Gastrocnemius medialis (tissue), 4 donors: Measurements from ENCODE around the gene KCNT1. TPM values are rescaled to one million over a fixed set of nuclear protein-coding genes. Genes with fewer than 3 reads are reported as not detected.

Experiments
- ATAC-seq, 2 donors: fragments of 150-250 bp; one replicate each; pipeline ENCODE4 v1.9.1; 2016
- DNase-seq, 2 donors: peaks; one replicate each; pipeline ENCODE4 v3.0.0-alpha.2; 2019
- H3K27ac ChIP-seq, 4 donors: fragments of 200-600 bp; sonication (generic); 1 replicate in 1 of 4; 2 replicates in 3 of 4; pipeline ENCODE4 v1.5.1; 2016 to 2018; ENCODE audit warnings: mild to moderate bottlenecking in 2 of 4, moderate library complexity in 1 of 4
- H3K27me3 ChIP-seq, 3 donors: fragments of 200-600 bp; sonication (generic) in 2 of 3; 1 replicate in 1 of 3; 2 replicates in 2 of 3; pipeline versions ENCODE4 v1.5.1 to v1.6.0; 2016 to 2019; ENCODE audit warnings: mild to moderate bottlenecking in 1 of 3, moderate library complexity in 1 of 3
- H3K36me3 ChIP-seq, 2 donors: fragments of 200-600 bp; sonication (generic) in 1 of 2; one replicate each; pipeline ENCODE4 v1.5.1; 2017 to 2018
- H3K4me1 ChIP-seq, 2 donors: fragments of 200-600 bp; sonication (generic) in 1 of 2; one replicate each; pipeline ENCODE4 v1.5.1; 2016 to 2017; ENCODE audit warnings: mild to moderate bottlenecking in 2 of 2
- H3K4me3 ChIP-seq, 4 donors: fragments of 200-600 bp; sonication (generic) in 3 of 4; 1 replicate in 1 of 4; 2 replicates in 3 of 4; pipeline ENCODE4 v1.5.1; 2016 to 2019; ENCODE audit warnings: mild to moderate bottlenecking in 2 of 4
- H3K9me3 ChIP-seq, 3 donors: fragments of 200-600 bp; sonication (generic) in 2 of 3; 1 replicate in 1 of 3; 2 replicates in 2 of 3; pipeline ENCODE4 v1.5.1; 2016 to 2019
- CTCF ChIP-seq, 5 experiments: fragments of 450-650 bp in 3 of 5; fragments of 200-600 bp in 2 of 5; sonication (generic) in 2 of 5; IDR thresholded peaks in 4 of 5; conservative IDR thresholded peaks in 1 of 5; 1 replicate in 4 of 5; 2 replicates in 1 of 5; pipeline ENCODE4 v1.5.1; 2016 to 2019; ENCODE audit warnings: antibody characterized with exemption in 5 of 5, mild to moderate bottlenecking in 3 of 5, moderate library complexity in 3 of 5
- POLR2A ChIP-seq, 2 donors: fragments of 450-650 bp; IDR thresholded peaks; one replicate each; pipeline ENCODE4 v1.6.1; 2017; ENCODE audit warnings: antibody characterized with exemption in 2 of 2, mild to moderate bottlenecking in 2 of 2, moderate library complexity in 2 of 2
- in situ Hi-C, 4 donors: fragments of 200-750 bp; cut with MboI; loops; one replicate each; pipeline versions ENCODE4 v1.15.0 to v1.8.0; 2017; ENCODE audit warnings: low sequenced_read_pairs in 4 of 4
- intact Hi-C: fragments of 100-400 bp; cut with DNase I; formaldehyde crosslinking; loops from one replicate; pipeline ENCODE4 v1.15.1; 2023; ENCODE audit warnings: low total_unique reads
- total RNA-seq, 4 donors: library from RNA; depleted of rRNA; stranded (reverse); fragments of >200 nt; gene quantifications; one replicate each; pipeline versions ENCODE4 v1.1.0 to v1.2.3, GENCODE V29; 2016

Gene KCNT1
- total RNA-seq, 4 donors from 2014 or later = 2.3 to 8.7 (median 5.3) TPM

- intact Hi-C loops = loop anchor here (2.0 kb wide), 1 partner anchor 20 kb away; no protein-coding TSS in a partner anchor
- H3K27me3 ChIP-seq = peaks cover 0 to 5% (median 0%) of the 10 kb centered on the region in 3 donors
- in situ Hi-C loops = no loop called here
Observed at GRCh38 chr9:135690836-135691570, 11.0 kb upstream of the KCNT1 start.

GRCh38 chr9:135692410-135692809, 9.6 kb upstream of the KCNT1 start:
- TF ChIP-seq CTCF (IDR thresholded peaks at IDR 0.05 in 4 of 5, conservative IDR thresholded peaks at IDR 0.05 in 1 of 5) (no peak), POLR2A (IDR thresholded peaks at IDR 0.05) (no peak)
- Histone ChIP-seq H3K27ac (no peak overlapping the region), H3K4me1 (no peaks in the 10 kb centered on the region), H3K27me3 (peaks cover 0 to 5% (median 0%) of the 10 kb centered on the region in 3 donors), H3K36me3 (no peaks in the 10 kb centered on the region), H3K9me3 (no peaks in the 10 kb centered on the region), H3K4me3 (no peak overlapping the region)
- in situ Hi-C loops (no loop called here), intact Hi-C loops (no loop called here)
- DNase-seq (no peak), ATAC-seq (no peak)

More at GRCh38 chr9:135690836-135691570, 11.0 kb upstream of the KCNT1 start:
- no peak overlapping the region for H3K4me3 ChIP-seq
- no peak for TF ChIP-seq CTCF (IDR thresholded peaks at IDR 0.05 in 4 of 5, conservative IDR thresholded peaks at IDR 0.05 in 1 of 5)
- TF ChIP-seq POLR2A (IDR thresholded peaks at IDR 0.05) = no peak
- H3K4me1 ChIP-seq = no peaks in the 10 kb centered on the region
- ATAC-seq (no peak), DNase-seq (no peak)
- H3K27ac ChIP-seq = no peak overlapping the region
- H3K9me3 ChIP-seq = no peaks in the 10 kb centered on the region
- H3K36me3 ChIP-seq = no peaks in the 10 kb centered on the region

- ATAC-seq (no peak), DNase-seq (no peak)
- Histone ChIP-seq H3K4me3 (no peak overlapping the region), H3K9me3 (no peaks in the 10 kb centered on the region), H3K27ac (no peak overlapping the region), H3K36me3 (no peaks in the 10 kb centered on the region), H3K4me1 (no peaks in the 10 kb centered on the region), H3K27me3 (peaks cover 0 to 5% (median 0%) of the 10 kb centered on the region in 3 donors)
- intact Hi-C loops (no loop called here), in situ Hi-C loops (no loop called here)
- TF ChIP-seq POLR2A (IDR thresholded peaks at IDR 0.05) (no peak), CTCF (IDR thresholded peaks at IDR 0.05 in 4 of 5, conservative IDR thresholded peaks at IDR 0.05 in 1 of 5) (no peak)
Observed at GRCh38 chr9:135693265-135693664, 8.7 kb upstream of the KCNT1 start.

GRCh38 chr9:135693771-135694170, 8.2 kb upstream of the KCNT1 start:
- no peak overlapping the region for H3K4me3 ChIP-seq
- H3K27ac ChIP-seq = no peak overlapping the region
- no peaks in the 10 kb centered on the region for H3K9me3 ChIP-seq
- in situ Hi-C loops (no loop called here), intact Hi-C loops (no loop called here)
- ATAC-seq (no peak), DNase-seq (no peak)
- H3K4me1 ChIP-seq = no peaks in the 10 kb centered on the region
- no peak for TF ChIP-seq CTCF (IDR thresholded peaks at IDR 0.05 in 4 of 5, conservative IDR thresholded peaks at IDR 0.05 in 1 of 5)
- no peak for TF ChIP-seq POLR2A (IDR thresholded peaks at IDR 0.05)
- no peaks in the 10 kb centered on the region for H3K36me3 ChIP-seq
- peaks cover 0 to 5% (median 0%) of the 10 kb centered on the region in 3 donors for H3K27me3 ChIP-seq
